Inferior parietal cortex (tissue), 1 donor: Measurements from ENCODE around the gene PAN3.
"Not testable (repeated sequence)": the region's sequence is repeated elsewhere in the genome, so short reads cannot be mapped to it uniquely, and the experiment has no call there.

ENCODE experiments used
- DNase-seq: peaks from one replicate; pipeline ENCODE4 v3.0.0-alpha.2; 2016; ENCODE audit errors: extremely low spot score

Gene PAN3

GRCh38 chr13:28138756-28139470, 568 bp downstream of the PAN3 start:
- DNase-seq = peak; percentile 51

- no peak for DNase-seq
These were observed 2.2 kb downstream of the PAN3 start for GRCh38 chr13:28140433-28141125.

DNA sequence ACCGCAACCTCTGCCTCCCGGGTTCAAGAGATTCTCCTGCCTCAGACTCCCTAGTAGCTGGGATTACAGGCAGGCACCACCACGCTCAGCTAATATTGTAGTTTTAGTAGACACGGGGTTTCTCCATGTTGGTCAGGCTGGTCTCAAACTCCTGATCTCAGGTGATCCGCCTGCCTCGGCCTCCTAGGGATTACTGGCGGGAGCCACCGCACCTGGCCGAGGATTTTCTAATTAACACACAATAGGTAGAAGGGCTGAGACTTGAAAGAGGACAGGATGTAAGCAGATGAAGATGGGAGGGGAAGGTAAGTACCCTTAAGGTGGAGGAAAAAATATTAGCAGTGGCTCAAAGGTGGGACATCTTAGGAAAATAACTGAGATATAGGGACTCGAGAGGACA, 3.2 kb downstream of the PAN3 start:
- DNase-seq = not testable (repeated sequence)

DNA sequence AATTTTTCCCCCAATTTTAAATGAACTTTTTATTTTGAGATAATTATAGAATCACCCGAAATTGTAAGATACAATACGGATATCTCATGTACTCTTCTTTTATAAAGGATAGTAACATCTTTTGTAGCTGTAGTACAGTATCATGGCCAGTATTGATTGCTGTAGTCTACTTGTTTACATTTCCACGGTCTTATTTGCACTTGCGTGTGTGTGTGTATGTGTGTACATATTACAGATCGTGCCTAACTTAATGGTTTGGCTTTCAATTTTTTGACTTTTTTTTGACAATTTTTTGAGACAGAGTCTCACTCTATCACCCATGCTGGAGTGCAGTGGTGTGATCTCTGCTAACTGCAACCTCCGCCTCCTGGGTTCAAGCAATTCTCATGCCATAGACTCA, 6.7 kb downstream of the PAN3 start:
- DNase-seq = no peak

GRCh38 chr13:28147495-28147894, 9.2 kb downstream of the PAN3 start:
- DNase-seq = no peak

DNA sequence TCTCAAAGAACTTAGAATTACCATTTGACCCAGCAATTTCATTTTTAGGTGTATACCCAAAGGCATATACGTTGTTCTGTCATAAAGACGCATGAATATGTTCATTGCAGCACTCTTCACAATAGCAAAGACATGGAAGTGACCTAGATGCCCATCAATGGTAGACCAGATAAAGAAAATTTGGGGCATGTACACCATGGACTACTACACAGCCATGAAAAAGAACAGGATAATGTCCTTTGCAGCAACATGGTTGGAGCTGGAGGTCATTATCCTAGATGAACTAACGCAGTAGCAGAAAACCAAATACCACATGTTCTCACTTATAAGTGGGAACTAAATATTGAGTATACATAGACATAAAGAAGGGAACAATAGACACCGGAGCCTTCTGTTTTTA, 20.7 kb downstream of the PAN3 start:
- no peak for DNase-seq

- DNase-seq = no peak
These were observed 23.0 kb downstream of the PAN3 start for GRCh38 chr13:28161370-28161769.

DNA sequence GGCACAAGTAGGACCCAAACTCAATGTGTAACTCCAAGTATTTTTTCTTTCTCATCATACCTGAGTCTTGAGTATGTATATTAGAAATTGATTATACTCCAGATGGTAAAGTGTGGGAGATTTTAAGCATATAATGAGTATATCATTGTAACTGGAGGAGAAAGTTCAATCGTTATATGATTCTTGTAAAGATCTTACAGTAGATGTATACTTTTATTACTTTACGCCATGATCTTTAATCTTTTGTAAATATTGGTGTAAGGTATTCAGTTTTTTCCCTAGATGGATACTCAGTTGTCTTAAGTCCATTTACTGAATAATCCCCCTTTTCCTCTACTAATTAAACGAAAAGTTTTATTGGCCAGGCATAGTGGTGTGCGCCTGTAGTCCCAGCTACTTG, 25.2 kb downstream of the PAN3 start:
- no peak for DNase-seq

GRCh38 chr13:28166257-28166656, 27.9 kb downstream of the PAN3 start:
- no peak for DNase-seq

- DNase-seq = no peak
These were observed 32.9 kb downstream of the PAN3 start for GRCh38 chr13:28171266-28171665.

- no peak for DNase-seq
These were observed 34.6 kb downstream of the PAN3 start for GRCh38 chr13:28172947-28173346.

DNA sequence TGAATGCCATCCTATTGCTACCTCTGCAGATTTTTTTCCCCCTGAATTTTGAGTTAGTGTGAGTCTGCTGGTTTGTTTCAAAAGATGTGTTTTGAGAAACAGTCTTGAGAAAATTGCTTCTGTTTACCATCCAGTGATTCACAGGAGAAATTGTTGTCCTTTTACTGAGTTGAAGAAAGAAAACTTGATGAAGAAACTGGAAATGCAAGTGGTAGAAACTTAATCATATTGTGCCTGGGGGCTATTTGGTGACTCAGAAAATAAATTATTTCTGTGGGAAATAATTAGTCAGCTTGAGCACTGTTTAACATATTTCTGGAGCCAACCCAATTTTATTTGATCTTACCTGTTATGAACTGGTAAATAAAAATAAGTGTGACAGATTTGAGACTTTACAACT, 35.4 kb downstream of the PAN3 start:
- DNase-seq = no peak

DNA sequence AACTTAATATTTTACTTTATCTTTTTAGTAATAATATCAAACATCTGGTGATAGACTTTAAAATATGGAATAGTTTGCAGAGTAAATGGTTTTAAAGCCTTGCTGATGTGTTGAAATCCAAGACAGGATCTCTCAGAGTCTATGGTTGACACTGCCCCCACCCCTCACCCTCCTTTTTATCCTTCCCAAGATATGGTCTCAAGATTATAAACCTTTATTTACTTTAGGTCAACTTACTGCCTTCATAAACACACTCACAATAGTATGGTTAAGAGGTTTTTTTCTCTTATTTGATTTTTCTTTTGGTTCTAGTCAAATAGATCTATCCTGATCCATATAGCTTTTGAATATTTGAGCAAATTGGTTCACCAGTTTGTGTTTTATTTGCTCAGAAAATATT, 39.0 kb downstream of the PAN3 start:
- no peak for DNase-seq

DNA sequence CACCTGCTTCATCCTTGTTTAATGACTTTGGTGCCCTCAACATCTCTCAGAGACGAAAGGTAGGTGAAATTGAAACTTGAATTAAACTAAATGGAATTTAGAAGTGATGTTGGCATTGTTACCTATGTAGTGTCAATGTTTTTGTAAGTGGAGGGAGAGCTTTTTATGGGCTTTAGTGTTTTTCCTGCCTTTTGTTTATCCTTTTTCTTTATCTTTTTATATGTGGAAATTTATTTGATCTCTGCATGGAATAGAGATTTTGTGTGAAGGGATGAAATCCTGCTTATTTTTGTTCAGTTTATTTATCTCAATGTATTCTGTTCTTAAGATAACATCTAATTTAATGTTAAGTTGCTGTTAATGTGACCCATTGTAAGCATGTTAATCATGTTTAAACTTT, 39.5 kb downstream of the PAN3 start:
- DNase-seq = no peak

- no peak for DNase-seq
These were observed 41.6 kb downstream of the PAN3 start for GRCh38 chr13:28179974-28180373.

DNA sequence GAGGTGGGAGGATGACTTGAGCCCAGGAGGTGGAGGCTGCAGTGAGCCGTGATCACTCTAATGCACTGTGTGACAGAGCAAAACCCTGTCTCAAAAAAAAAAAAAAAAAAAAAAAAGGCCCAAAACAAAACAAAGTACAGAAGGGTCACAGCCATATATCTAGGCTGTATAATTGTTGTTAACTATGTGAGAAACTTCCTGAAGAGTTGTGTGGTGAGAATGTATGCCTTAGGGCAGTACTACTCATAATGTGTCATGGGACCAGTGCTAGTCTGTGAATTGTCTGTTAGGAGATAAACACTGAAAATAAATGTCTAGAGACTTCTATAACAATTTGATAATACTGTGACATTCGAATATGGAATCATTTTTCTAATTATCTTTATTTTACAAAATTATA, 43.1 kb downstream of the PAN3 start:
- DNase-seq = no peak

GRCh38 chr13:28185256-28185655, 46.9 kb downstream of the PAN3 start:
- DNase-seq = no peak

DNA sequence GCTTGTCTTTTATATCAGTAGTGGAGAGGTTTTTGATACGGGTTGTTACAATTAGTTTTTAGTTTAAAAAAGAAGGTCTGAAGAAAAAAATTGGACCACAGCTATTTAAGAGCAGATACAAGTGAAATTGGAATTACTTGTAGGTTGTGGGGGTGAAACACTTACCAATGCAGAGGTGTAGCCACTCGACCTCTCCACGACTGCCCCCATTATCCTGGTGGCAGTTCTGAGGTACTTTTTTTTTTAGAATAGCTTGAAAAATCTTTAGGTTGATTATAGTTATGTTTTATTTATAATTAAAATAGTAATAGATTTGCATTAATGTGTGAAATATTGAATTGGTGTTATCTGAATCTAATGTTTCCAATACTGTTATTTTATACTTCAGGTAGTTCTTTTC, 60.7 kb downstream of the PAN3 start:
- no peak for DNase-seq

DNA sequence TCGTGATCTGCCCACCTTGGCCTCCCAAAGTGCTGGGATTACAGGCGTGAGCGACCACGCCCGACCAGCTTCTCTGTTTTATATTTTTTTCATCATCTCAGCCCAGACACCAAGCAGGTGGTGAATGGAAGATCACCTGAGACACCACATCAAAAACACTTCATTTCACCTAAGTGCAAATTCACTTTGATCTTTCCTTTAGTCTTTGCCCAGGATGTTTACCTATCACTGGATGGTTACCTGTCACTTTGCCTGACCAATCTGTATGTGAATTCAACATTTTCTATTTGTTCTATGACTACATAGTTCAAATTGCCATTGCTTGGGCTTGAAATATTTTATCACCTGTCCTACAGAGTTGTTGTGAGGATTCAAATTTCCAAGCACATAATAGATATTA, 65.7 kb downstream of the PAN3 start:
- no peak for DNase-seq

DNA sequence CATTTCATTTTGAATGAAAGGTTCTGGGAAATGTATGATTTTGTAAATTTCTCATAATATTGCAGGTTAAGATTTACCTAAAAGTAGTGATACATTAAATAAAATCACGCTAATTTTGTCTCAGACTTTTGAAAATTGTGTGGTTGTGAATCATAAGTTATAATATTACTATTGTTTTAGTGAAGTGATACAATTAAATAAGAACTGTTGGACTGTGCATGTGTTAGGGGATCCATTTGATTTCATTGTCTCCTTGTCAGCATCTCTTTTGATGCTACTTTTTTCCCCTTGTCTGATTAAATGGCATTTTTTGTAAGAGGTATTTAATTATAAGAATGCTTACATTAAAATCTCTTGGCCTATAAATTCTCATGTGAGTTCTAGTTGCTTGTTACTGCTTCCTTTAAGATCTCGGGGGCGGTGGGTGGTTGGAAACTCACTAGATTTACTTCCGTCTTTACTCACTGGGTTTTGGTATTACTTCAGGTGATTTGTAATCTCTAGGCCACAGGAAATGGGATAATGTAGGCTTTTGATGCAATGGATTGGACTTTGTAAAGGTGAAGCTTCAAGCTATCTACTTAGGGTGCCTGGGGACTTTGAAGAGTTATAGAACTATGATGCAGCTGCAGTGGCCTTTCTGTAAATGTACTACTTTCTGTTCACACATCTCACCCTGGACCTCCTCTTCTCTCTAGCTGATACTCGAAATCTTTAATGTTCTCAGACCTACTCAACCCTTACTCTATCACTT, 66.5 kb downstream of the PAN3 start:
- no peak for DNase-seq

DNA sequence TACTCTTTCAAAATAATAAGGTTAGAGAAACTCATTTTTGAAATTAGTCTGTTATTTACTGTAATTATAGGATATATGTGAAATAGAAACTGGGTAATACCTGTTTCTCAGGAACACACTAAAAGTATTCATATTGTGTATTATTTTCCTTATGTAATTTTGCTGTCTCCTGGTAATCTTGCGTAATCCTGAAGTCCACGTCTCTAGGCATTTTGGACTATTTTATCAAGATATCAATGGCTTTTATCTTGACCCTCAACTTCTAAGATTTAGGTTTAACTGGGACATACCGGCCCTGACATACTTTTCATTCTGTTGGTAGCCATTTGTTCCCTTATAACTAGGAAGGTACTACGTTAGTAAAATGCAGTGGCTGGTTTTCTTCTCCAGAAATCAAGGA, 80.3 kb downstream of the PAN3 start:
- no peak for DNase-seq

DNA sequence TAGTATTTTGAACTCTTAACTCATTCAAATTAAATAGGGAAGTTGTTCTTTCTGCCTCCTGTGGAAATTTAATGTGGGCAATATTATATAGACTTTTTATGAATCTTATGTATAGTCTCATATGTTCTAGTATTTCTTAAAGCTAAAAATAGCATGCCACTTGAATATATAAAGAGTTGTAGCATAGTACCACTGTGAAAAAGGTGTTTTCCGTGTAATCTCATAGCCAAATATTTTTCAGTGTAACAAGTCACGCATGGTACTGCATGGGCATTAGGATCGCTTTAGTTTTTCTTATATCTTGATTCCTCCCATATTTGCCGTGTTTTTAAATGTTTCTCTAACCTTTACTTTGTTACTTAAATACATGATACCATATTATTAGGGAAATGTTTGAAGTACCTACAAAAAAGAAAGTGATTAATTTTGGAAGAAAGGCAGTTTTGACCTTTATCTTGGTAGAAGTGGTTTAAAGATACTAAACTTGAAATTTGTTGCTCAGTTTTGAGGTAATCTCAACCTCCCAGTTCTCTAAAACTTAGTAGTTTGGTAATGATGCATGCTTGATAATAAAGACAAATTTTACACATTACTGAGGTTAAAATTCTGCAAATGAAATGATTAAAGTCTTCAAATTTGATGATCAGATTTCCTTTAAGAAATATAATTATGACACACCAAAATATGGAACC, 81.2 kb downstream of the PAN3 start:
- no peak for DNase-seq
